Amygdala (tissue), 56 donors: ENCODE results near the gene ARHGAP12.
"Not testable (repeated sequence)": the region's sequence is repeated elsewhere in the genome, so short reads cannot be mapped to it uniquely, and the experiment has no call there.

ENCODE experiments used
- DNase-seq, 56 donors: peaks; one replicate each; lab custom pipeline; 2025; lab: John Stamatoyannopoulos, UW

ARHGAP12 gene

GRCh38 chr10:31928549-31929260 is at the start of gene ARHGAP12:
Gene ARHGAP12 (minus strand): TSS chr10:31928831. CDS start chr10:31908855, 19,976 bp downstream.
- peak; percentile 22 to 90 (median 77) for DNase-seq

DNA sequence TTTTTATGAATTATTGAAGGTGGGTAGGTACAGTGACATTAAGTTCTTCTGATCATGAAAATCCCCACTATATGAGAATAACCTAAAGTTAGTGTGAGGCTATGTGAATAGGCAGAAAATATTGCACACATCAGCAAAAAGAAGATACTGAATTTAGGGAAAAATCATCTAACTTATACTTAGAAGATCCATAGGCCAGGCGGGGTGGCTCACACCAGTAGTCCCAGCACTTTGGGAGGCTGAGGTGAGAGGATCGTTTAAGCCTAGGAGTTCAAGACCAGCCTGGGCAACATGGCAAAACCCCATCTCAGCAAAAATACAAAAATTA is 49.5 kb upstream of the ARHGAP12 start:
- DNase-seq: no peak

- peak in 1 of 56 donors; percentile 45 for DNase-seq
These were observed 49.0 kb upstream of the ARHGAP12 start for GRCh38 chr10:31977440-31978155.

GRCh38 chr10:31975157-31975765 is 46.6 kb upstream of the ARHGAP12 start:
- no peak for DNase-seq

DNA sequence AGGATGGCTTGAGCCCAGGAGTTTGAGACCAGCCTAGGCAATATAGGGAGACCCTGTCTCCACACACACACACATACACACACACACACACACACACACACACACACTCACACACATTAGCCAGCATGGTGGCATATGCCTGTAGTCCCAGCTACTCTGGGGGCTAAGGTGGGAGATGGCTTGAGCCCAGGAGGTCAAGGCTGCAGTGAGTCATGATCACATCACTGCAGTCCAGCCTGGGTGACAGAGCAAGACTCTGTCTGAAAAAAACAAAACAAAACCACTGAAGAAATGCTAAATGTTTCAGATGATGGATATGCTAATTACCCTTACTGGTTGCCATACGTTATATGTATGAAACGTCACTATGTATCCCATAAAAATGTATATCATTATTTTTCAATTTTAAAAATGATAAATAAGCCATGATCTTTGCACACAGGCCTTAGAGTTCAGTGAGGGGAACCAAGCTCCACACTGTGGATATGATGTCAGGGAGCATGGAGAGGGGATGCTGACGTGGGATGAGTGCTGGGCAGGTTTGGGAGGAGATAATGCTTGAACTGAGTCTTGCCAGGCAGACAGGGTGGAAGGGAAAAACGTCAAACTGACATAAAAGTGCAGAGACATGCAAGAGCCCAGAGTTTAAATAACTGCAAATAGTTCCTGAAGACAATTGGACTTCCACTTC is 45.9 kb upstream of the ARHGAP12 start:
- DNase-seq: no peak

GRCh38 chr10:31972519-31973041 is 43.9 kb upstream of the ARHGAP12 start:
- DNase-seq: no peak

- DNase-seq: not testable (repeated sequence)
These were observed 41.2 kb upstream of the ARHGAP12 start for GRCh38 chr10:31969847-31970246.

GRCh38 chr10:31963589-31963980 is 35.0 kb upstream of the ARHGAP12 start:
- no peak for DNase-seq

- DNase-seq: no peak
These were observed 34.4 kb upstream of the ARHGAP12 start for GRCh38 chr10:31962826-31963588.

- DNase-seq: peak in 1 of 56 donors; percentile 6
These were observed 32.8 kb upstream of the ARHGAP12 start for GRCh38 chr10:31961277-31962074.

GRCh38 chr10:31959461-31960173 is 31.0 kb upstream of the ARHGAP12 start:
- DNase-seq: no peak

DNA sequence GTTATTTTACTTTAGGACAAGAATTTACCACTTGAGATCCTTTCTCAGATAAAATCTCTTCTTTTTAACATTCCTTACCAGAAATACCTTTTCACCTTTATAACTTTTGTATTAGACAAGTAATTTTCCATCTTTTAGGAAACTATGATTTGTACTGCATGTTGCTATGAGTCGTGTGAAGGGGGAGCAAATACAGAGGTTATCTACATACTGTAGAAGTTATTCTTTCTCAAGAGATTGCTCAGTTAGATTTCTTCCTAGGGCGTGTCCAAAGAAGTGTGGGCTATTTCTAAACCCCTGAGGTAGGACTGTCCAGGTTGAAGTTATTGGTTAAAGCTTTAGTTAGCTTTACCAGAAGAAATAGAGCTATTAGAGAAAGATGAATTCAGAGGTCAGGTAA is 30.2 kb upstream of the ARHGAP12 start:
- DNase-seq: no peak

DNA sequence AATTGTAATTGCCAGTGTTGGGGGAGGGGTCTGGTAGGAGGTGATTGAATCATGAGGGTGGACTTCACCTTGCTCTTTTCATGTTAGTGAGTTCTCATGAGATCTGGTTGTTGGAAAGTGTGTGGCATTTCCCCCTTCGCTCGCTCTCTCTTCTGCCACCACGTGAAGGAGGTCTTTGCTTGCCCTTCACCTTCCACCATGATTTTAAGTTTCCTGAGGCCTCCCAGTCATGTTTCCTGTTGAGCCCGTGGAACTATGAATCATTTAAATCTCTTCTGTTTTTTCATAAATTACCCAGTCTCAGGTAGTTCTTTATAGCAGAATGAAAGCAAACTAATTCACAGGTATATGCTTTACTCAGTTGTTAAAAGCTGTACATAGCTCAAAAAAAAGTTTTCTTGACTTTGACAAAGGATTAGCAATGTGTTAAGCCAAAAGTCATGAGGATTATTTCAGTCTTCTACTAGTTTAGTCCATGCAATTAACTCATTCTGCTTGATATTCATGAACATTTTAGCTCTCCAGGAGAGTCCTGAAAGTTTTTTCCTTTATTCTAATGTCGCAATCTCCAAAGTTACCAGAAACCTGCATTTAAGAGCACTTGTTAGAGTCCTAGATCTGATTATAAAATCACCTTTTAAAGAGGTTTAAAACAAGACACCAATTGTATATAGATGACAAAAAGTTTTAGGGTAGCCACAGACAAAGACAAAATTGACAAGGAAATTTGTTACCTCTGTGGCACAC is 27.7 kb upstream of the ARHGAP12 start:
- no peak for DNase-seq

DNA sequence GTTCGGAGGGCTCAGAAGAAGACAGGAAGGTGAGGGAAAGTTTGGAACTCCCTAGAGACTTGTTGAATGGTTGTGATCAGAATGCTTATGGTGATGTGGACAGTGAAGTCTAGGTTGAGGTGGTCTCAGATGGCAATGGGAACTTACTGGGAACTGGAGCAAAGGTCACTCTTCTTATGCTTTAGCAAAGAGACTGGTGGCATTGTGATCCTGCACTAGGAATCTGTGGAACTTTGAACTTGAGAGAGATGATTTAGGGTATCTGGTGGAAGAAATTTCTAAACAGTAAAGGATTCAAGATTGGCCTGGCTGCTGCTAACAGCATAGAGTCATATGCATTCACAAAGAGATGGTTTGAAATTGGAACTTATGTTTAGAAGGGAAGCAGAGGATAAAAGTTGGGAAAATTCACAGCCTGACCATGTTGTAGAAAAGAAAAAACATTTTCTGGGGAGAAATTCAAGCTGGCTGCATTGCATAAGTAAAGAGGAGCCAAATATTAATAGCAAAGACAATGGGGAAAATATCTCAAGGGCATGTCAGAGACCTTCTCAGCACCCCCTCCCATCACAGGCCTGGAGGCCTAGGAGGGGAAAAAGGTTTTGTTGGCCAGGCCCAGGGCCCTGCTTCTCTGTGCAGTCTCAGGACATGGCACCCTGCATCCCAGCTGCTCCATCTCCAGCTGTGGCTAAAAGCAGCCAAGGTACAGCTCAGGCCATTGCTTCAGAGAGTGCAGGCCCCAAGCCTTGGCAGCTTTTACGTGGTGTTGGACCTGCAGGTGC is 26.0 kb upstream of the ARHGAP12 start:
- DNase-seq: no peak

DNA sequence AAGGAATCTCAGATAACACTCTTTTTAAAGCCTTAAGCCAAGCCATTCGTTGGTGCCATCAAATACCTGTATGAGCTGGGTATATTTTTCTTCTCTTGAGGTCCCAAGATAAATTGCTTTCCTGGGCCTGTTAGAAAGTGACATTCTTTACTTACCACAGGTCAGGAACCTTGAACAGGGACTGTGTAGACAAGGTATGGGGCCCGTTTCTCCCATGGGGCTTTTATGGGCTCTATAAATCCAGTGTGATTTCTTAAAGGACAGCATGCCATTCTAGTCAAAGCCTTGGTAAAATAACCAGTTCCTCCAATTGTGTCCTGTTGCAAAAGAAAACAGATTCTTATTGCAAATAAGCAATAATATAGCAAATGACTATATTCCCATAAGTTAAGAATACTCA is 24.8 kb upstream of the ARHGAP12 start:
- DNase-seq: no peak

DNA sequence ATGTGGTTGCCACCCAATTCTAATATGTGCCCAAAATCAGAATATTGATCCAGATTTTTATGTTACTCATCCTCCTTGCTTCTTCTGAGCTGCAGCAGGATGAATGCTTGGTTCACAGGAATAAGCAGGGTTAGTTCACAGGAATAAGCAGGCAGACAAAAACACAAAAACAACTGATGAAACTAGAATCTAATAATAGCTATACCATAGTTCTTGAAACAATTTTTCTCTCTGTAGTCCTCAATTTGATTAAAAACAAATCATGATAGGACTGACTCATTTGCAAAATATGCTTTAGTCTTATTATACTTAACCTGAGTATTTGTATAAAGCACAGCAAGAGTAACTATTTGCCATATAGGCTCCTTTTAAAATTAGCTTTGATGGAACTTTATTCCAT is 24.4 kb upstream of the ARHGAP12 start:
- DNase-seq: no peak

GRCh38 chr10:31952066-31952465 is 23.4 kb upstream of the ARHGAP12 start:
- DNase-seq: no peak
